IMR-90 (cell line): ENCODE results near the gene PDGFC.

Source experiments
- CEBPB ChIP-seq: IDR thresholded peaks from 2 replicates; pipeline ENCODE4 v1.6.1; 2012; ENCODE audit warnings: low read depth, low read length, improper control_type of control experiment
- FOS ChIP-seq: fragments of 150-350 bp; IDR thresholded peaks from 2 replicates; pipeline ENCODE4 v1.6.1; 2016; ENCODE audit warnings: low read depth, low read length
- MAFK ChIP-seq: IDR thresholded peaks from 2 replicates; pipeline ENCODE4 v1.6.1; 2012; ENCODE audit warnings: low read depth, low read length, improper control_type of control experiment
- MAZ ChIP-seq: IDR thresholded peaks from 2 replicates; pipeline ENCODE4 v1.6.1; 2012; ENCODE audit warnings: low read depth, mild to moderate bottlenecking, low read length, improper control_type of control experiment, moderate library complexity, borderline replicate concordance
- POLR2A ChIP-seq: IDR thresholded peaks from 2 replicates; pipeline ENCODE4 v1.6.1; 2012; ENCODE audit warnings: mild to moderate bottlenecking, low read depth, low read length
- RCOR1 ChIP-seq: IDR thresholded peaks from 2 replicates; pipeline ENCODE4 v1.6.1; 2012; ENCODE audit warnings: mild to moderate bottlenecking, low read length, improper control_type of control experiment; ENCODE audit not compliant: insufficient replicate concordance
- USF2 ChIP-seq: fragments of 150-350 bp; IDR thresholded peaks from 2 replicates; pipeline ENCODE4 v1.6.1; 2017; ENCODE audit warnings: mild to moderate bottlenecking, antibody characterized with exemption, low read length, low read depth
- TF ChIP-seq, protein P1 (sequence below): conservative IDR thresholded peaks from 2 replicates; pipeline ENCODE4 v1.5.1; 2012; ENCODE audit warnings: mild to moderate bottlenecking, low read depth, low read length, improper control_type of control experiment

- no peak for TF ChIP-seq MAFK
- no peak for TF ChIP-seq CEBPB
- TF ChIP-seq POLR2A, result no peak
- TF ChIP-seq, protein P1, sequence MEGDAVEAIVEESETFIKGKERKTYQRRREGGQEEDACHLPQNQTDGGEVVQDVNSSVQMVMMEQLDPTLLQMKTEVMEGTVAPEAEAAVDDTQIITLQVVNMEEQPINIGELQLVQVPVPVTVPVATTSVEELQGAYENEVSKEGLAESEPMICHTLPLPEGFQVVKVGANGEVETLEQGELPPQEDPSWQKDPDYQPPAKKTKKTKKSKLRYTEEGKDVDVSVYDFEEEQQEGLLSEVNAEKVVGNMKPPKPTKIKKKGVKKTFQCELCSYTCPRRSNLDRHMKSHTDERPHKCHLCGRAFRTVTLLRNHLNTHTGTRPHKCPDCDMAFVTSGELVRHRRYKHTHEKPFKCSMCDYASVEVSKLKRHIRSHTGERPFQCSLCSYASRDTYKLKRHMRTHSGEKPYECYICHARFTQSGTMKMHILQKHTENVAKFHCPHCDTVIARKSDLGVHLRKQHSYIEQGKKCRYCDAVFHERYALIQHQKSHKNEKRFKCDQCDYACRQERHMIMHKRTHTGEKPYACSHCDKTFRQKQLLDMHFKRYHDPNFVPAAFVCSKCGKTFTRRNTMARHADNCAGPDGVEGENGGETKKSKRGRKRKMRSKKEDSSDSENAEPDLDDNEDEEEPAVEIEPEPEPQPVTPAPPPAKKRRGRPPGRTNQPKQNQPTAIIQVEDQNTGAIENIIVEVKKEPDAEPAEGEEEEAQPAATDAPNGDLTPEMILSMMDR, result no peak
- no peak for TF ChIP-seq FOS
- no peak for TF ChIP-seq MAZ
- no peak for TF ChIP-seq USF2
- no peak for TF ChIP-seq RCOR1
Measured at GRCh38 chr4:156746111-156746510, 225.5 kb downstream of the PDGFC start.
